ENCODE data around the gene CFAP99.

The CFAP99 gene

GRCh38 chr4:2388429-2389182 lies 30.1 kb upstream of the CFAP99 start:
- TF ChIP-seq TCF12 (IDR thresholded peaks at IDR 0.05; ENCODE audit: low read depth), result no peak
- no peak for TF ChIP-seq ZBTB7A (IDR thresholded peaks at IDR 0.05; ENCODE audit: low read depth)
- TF ChIP-seq TEAD4 (IDR thresholded peaks at IDR 0.05), result no peak
- no peak for TF ChIP-seq RAD21 (IDR thresholded peaks at IDR 0.05; ENCODE audit: low read depth)
- no peak for TF ChIP-seq CEBPB (IDR thresholded peaks at IDR 0.05)
- TF ChIP-seq REST (IDR thresholded peaks at IDR 0.05; ENCODE audit: low read depth), result no peak
- TF ChIP-seq YY1 (IDR thresholded peaks at IDR 0.05; ENCODE audit: low read depth), result no peak
- TF ChIP-seq EP300 (IDR thresholded peaks at IDR 0.05; ENCODE audit: borderline replicate concordance), result no peak
- no peak for TF ChIP-seq USF1 (IDR thresholded peaks at IDR 0.05)
- TF ChIP-seq MAX (IDR thresholded peaks at IDR 0.05), result no peak
- TF ChIP-seq EGR1 (IDR thresholded peaks at IDR 0.05), result no peak
- TF ChIP-seq NFIC (IDR thresholded peaks at IDR 0.05), result no peak
- TF ChIP-seq FOXM1 (IDR thresholded peaks at IDR 0.05; ENCODE audit: borderline replicate concordance, low read depth), result no peak

GRCh38 chr4:2389691-2390090 lies 29.1 kb upstream of the CFAP99 start:
- TF ChIP-seq FOXM1 (IDR thresholded peaks at IDR 0.05; ENCODE audit: borderline replicate concordance, low read depth), result no peak
- TF ChIP-seq USF1 (IDR thresholded peaks at IDR 0.05), result 0 out of 2 replicates have a peak, but pooled peaks have one; percentile 23

- TF ChIP-seq MAX (IDR thresholded peaks at IDR 0.05), result no peak
- TF ChIP-seq USF1 (IDR thresholded peaks at IDR 0.05), result no peak
Measured at GRCh38 chr4:2390146-2390545, 28.6 kb upstream of the CFAP99 start.

GRCh38 chr4:2390784-2391421 lies 27.9 kb upstream of the CFAP99 start:
- TF ChIP-seq ZBTB7A (IDR thresholded peaks at IDR 0.05; ENCODE audit: low read depth) (no peak), USF1 (IDR thresholded peaks at IDR 0.05) (no peak), REST (IDR thresholded peaks at IDR 0.05; ENCODE audit: low read depth) (no peak)

- peak; percentile 71 for TF ChIP-seq ZBTB7A (IDR thresholded peaks at IDR 0.05; ENCODE audit: low read depth)
- no peak for TF ChIP-seq USF1 (IDR thresholded peaks at IDR 0.05)
- peak; percentile 37; the same call in 1 of the 2 replicates for TF ChIP-seq MAX (IDR thresholded peaks at IDR 0.05)
- 0 out of 2 replicates have a peak, but pooled peaks have one; percentile 5 for TF ChIP-seq TEAD4 (IDR thresholded peaks at IDR 0.05)
Measured at GRCh38 chr4:2393353-2394270, 25.1 kb upstream of the CFAP99 start.
